Keratinocyte (primary cell): ENCODE measurements around the gene MAGEA3.

Experiments used
- EZH2 ChIP-seq: IDR thresholded peaks from one replicate; pipeline ENCODE4 v1.6.1; 2012; ENCODE audit warnings: inconsistent platforms, mild to moderate bottlenecking, low read length, moderate library complexity
- TF ChIP-seq, protein P1 (sequence below), 3 experiments: IDR thresholded peaks in 1 of 3; conservative IDR thresholded peaks in 1 of 3; optimal IDR thresholded peaks in 1 of 3; 2 replicates in 2 of 3; 3 replicates in 1 of 3; pipeline versions ENCODE3 to v1.5.1; 2011; ENCODE audit warnings: low read length in 3 of 3, mild to moderate bottlenecking in 3 of 3, moderate library complexity in 2 of 3, control low read depth in 1 of 3, inconsistent platforms in 1 of 3; ENCODE audit not compliant: insufficient read depth in 2 of 3; ENCODE audit errors: extremely low read depth in 1 of 3

DNA sequence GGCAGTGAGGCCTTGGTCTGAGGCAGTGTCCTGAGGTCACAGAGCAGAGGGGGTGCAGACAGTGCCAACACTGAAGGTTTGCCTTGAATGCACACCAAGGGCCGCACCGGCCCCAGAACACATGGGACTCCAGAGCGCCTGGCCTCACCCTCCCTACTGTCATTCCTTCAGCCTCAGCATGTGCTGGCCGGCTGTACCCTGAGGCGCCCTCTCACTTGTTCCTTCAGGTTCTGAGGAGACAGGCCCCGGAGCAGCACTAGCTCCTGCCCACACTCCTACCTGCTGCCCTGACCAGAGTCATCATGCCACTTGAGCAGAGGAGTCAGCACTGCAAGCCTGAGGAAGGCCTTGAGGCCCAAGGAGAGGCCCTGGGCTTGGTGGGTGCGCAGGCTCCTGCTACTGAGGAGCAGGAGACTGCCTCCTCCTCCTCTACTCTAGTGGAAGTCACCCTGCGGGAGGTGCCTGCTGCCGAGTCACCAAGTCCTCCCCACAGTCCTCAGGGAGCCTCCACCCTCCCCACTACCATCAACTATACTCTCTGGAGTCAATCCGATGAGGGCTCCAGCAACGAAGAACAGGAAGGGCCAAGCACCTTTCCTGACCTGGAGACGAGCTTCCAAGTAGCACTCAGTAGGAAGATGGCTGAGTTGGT lies 37.4 kb downstream of the MAGEA3 start:
- TF ChIP-seq, protein P1, sequence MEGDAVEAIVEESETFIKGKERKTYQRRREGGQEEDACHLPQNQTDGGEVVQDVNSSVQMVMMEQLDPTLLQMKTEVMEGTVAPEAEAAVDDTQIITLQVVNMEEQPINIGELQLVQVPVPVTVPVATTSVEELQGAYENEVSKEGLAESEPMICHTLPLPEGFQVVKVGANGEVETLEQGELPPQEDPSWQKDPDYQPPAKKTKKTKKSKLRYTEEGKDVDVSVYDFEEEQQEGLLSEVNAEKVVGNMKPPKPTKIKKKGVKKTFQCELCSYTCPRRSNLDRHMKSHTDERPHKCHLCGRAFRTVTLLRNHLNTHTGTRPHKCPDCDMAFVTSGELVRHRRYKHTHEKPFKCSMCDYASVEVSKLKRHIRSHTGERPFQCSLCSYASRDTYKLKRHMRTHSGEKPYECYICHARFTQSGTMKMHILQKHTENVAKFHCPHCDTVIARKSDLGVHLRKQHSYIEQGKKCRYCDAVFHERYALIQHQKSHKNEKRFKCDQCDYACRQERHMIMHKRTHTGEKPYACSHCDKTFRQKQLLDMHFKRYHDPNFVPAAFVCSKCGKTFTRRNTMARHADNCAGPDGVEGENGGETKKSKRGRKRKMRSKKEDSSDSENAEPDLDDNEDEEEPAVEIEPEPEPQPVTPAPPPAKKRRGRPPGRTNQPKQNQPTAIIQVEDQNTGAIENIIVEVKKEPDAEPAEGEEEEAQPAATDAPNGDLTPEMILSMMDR (optimal IDR thresholded peaks at IDR 0.05 in 1 of 3, IDR thresholded peaks at IDR 0.05 in 1 of 3, conservative IDR thresholded peaks at IDR 0.05 in 1 of 3; ENCODE audit: extremely low read depth in 1 of 3, insufficient read depth in 2 of 3, low read length in 3 of 3): no peak
- no peak for TF ChIP-seq EZH2
